IMR-90 (cell line): ENCODE results near the gene DEFB129. TPM values are rescaled to one million over a fixed set of nuclear protein-coding genes. Genes with fewer than 3 reads are reported as not detected.

Experiments used
- ATAC-seq: fragments of 200-7000 bp; cut with Tn5 transposase; 2 replicates; pipeline ENCODE4 v1.9.1; 2020; ENCODE audit warnings: low read depth, mild to moderate bottlenecking, moderate library complexity
- BruUV-seq: library from RNA; stranded (reverse); fragments of 400-500 nt; replicated peaks from 2 replicates; lab custom pipeline; 2021; lab: Mats Ljungman, UMichigan
- CTCF ChIA-PET: fragments of 300-600 bp; formaldehyde crosslinking; extraction: SDS; loops from one replicate; lab custom pipeline; 2021; ENCODE audit warnings: antibody characterized with exemption; lab: Yijun Ruan, JAX
- POLR2A ChIA-PET: fragments of 300-600 bp; sonication (Branson Sonifier 250); formaldehyde crosslinking; loops from one replicate; lab custom pipeline; 2022; ENCODE audit warnings: antibody characterized with exemption; ENCODE audit not compliant: unreplicated experiment; lab: Charles Lee
- DNase-seq: peaks from one replicate; pipeline ENCODE4 v3.0.0; 2013
- H2AFZ ChIP-seq: replicated peaks from 2 replicates; pipeline ENCODE3; 2013; ENCODE audit warnings: low read length, mild to moderate bottlenecking; ENCODE audit not compliant: poor library complexity
- H2AK5ac ChIP-seq: 2 replicates; pipeline ENCODE4 v1.6.1; 2013; ENCODE audit warnings: low read depth, low read length, inconsistent platforms
- H2AK9ac ChIP-seq: replicated peaks from 2 replicates; pipeline ENCODE3; 2013; ENCODE audit warnings: mild to moderate bottlenecking, low read depth, low read length, moderate library complexity; ENCODE audit not compliant: poor library complexity
- H2BK120ac ChIP-seq: 2 replicates; pipeline ENCODE4 v1.6.1; 2013; ENCODE audit warnings: low read depth, low read length, inconsistent platforms
- H2BK15ac ChIP-seq: 3 replicates; pipeline ENCODE4 v1.6.1; 2013; ENCODE audit warnings: low read depth, low read length, inconsistent platforms
- H2BK20ac ChIP-seq: 2 replicates; pipeline ENCODE4 v1.6.1; 2013; ENCODE audit warnings: low read depth, mild to moderate bottlenecking, inconsistent platforms, low read length, moderate library complexity
- H2BK5ac ChIP-seq: 2 replicates; pipeline ENCODE4 v1.6.1; 2013; ENCODE audit warnings: mild to moderate bottlenecking, low read depth, low read length, inconsistent platforms; ENCODE audit not compliant: poor library complexity, severe bottlenecking
- H3K14ac ChIP-seq: replicated peaks from 2 replicates; pipeline ENCODE4 v1.6.1; 2013; ENCODE audit warnings: low read depth, low read length, inconsistent platforms
- H3K18ac ChIP-seq: 2 replicates; pipeline ENCODE4 v1.6.1; 2013; ENCODE audit warnings: low read depth, low read length, control low read depth
- H3K23ac ChIP-seq: 2 replicates; pipeline ENCODE4 v1.6.1; 2013; ENCODE audit warnings: low read depth, low read length, inconsistent platforms
- H3K27ac ChIP-seq: 2 replicates; pipeline ENCODE4 v1.5.1; 2013; ENCODE audit warnings: mild to moderate bottlenecking, control low read depth, low read length; ENCODE audit not compliant: insufficient read depth
- H3K27me3 ChIP-seq: 2 replicates; pipeline ENCODE4 v1.6.1; 2013; ENCODE audit warnings: low read length; ENCODE audit not compliant: control insufficient read depth, insufficient read depth
- H3K36me3 ChIP-seq: 2 replicates; pipeline ENCODE4 v1.6.1; 2013; ENCODE audit warnings: low read length, mixed read lengths; ENCODE audit not compliant: control insufficient read depth, insufficient read depth
- H3K4ac ChIP-seq: 2 replicates; pipeline ENCODE4 v1.6.1; 2013; ENCODE audit warnings: low read depth, low read length, inconsistent platforms
- H3K4me1 ChIP-seq: 2 replicates; pipeline ENCODE4 v1.6.1; 2013; ENCODE audit warnings: low read length, mixed read lengths; ENCODE audit not compliant: control insufficient read depth, insufficient read depth
- H3K4me2 ChIP-seq: 2 replicates; pipeline ENCODE4 v1.6.1; 2013; ENCODE audit warnings: low read depth, mild to moderate bottlenecking, control low read depth, low read length, moderate library complexity
- H3K4me3 ChIP-seq: 2 replicates; pipeline ENCODE4 v1.5.1; 2013; ENCODE audit warnings: low read depth, mild to moderate bottlenecking, control low read depth, low read length, moderate library complexity; ENCODE audit not compliant: insufficient read depth
- H3K56ac ChIP-seq: 2 replicates; pipeline ENCODE4 v1.6.1; 2013; ENCODE audit warnings: low read length, inconsistent platforms; ENCODE audit not compliant: insufficient read depth; ENCODE audit errors: extremely low read depth
- H3K79me1 ChIP-seq, 2 experiments: 2 replicates each; pipeline ENCODE4 v1.6.1; 2013; ENCODE audit warnings: low read length in 2 of 2, inconsistent platforms in 1 of 2, low read depth in 1 of 2
- H3K9ac ChIP-seq: 2 replicates; pipeline ENCODE4 v1.6.1; 2013; ENCODE audit warnings: low read depth, low read length, control low read depth
- H3K9me1 ChIP-seq: 2 replicates; pipeline ENCODE4 v1.6.1; 2013; ENCODE audit warnings: low read length, inconsistent platforms; ENCODE audit not compliant: insufficient read depth
- H3K9me3 ChIP-seq: 2 replicates; pipeline ENCODE4 v1.6.1; 2013; ENCODE audit warnings: low read length; ENCODE audit not compliant: control insufficient read depth, insufficient read depth
- H4K20me1 ChIP-seq: 2 replicates; pipeline ENCODE4 v1.6.1; 2013; ENCODE audit warnings: low read length, inconsistent platforms; ENCODE audit not compliant: insufficient read depth
- H4K5ac ChIP-seq: 2 replicates; pipeline ENCODE4 v1.6.1; 2013; ENCODE audit warnings: mild to moderate bottlenecking, low read depth, low read length, control low read depth
- H4K8ac ChIP-seq, 2 experiments: 2 replicates each; pipeline ENCODE4 v1.6.1; 2013; ENCODE audit warnings: low read depth in 2 of 2, low read length in 2 of 2, control low read depth in 1 of 2, inconsistent platforms in 1 of 2
- H4K91ac ChIP-seq: 2 replicates; pipeline ENCODE4 v1.6.1; 2013; ENCODE audit warnings: low read depth, low read length, inconsistent platforms; ENCODE audit not compliant: insufficient read depth
- BHLHE40 ChIP-seq: fragments of 150-350 bp; IDR thresholded peaks from 2 replicates; pipeline ENCODE4 v1.6.1; 2016; ENCODE audit warnings: mild to moderate bottlenecking, low read depth, low read length
- CEBPB ChIP-seq: IDR thresholded peaks from 2 replicates; pipeline ENCODE4 v1.6.1; 2012; ENCODE audit warnings: low read depth, low read length, improper control_type of control experiment
- CHD1 ChIP-seq: IDR thresholded peaks from 2 replicates; pipeline ENCODE4 v1.6.1; 2012; ENCODE audit warnings: low read depth, low read length, improper control_type of control experiment
- CTCF ChIP-seq: conservative IDR thresholded peaks from 2 replicates; pipeline ENCODE4 v1.5.1; 2012; ENCODE audit warnings: mild to moderate bottlenecking, low read depth, low read length, improper control_type of control experiment
- FOS ChIP-seq: fragments of 150-350 bp; IDR thresholded peaks from 2 replicates; pipeline ENCODE4 v1.6.1; 2016; ENCODE audit warnings: low read depth, low read length
- MAFK ChIP-seq: IDR thresholded peaks from 2 replicates; pipeline ENCODE4 v1.6.1; 2012; ENCODE audit warnings: low read depth, low read length, improper control_type of control experiment
- MAZ ChIP-seq: IDR thresholded peaks from 2 replicates; pipeline ENCODE4 v1.6.1; 2012; ENCODE audit warnings: low read depth, mild to moderate bottlenecking, low read length, improper control_type of control experiment, moderate library complexity, borderline replicate concordance
- MXI1 ChIP-seq: IDR thresholded peaks from 2 replicates; pipeline ENCODE4 v1.6.1; 2012; ENCODE audit warnings: low read depth, mild to moderate bottlenecking, low read length, moderate library complexity, borderline replicate concordance
- POLR2A ChIP-seq: IDR thresholded peaks from 2 replicates; pipeline ENCODE4 v1.6.1; 2012; ENCODE audit warnings: mild to moderate bottlenecking, low read depth, low read length
- RAD21 ChIP-seq: IDR thresholded peaks from 2 replicates; pipeline ENCODE4 v1.6.1; 2012; ENCODE audit warnings: low read length, improper control_type of control experiment
- RCOR1 ChIP-seq: IDR thresholded peaks from 2 replicates; pipeline ENCODE4 v1.6.1; 2012; ENCODE audit warnings: mild to moderate bottlenecking, low read length, improper control_type of control experiment; ENCODE audit not compliant: insufficient replicate concordance
- RFX5 ChIP-seq: IDR thresholded peaks from 2 replicates; pipeline ENCODE4 v1.8.0; 2012; ENCODE audit warnings: low read depth, mild to moderate bottlenecking, low read length, moderate library complexity
- SMC3 ChIP-seq: fragments of 150-350 bp; IDR thresholded peaks from 2 replicates; pipeline ENCODE4 v1.6.1; 2016; ENCODE audit warnings: low read depth, mild to moderate bottlenecking, antibody characterized with exemption, low read length, moderate library complexity
- USF2 ChIP-seq: fragments of 150-350 bp; IDR thresholded peaks from 2 replicates; pipeline ENCODE4 v1.6.1; 2017; ENCODE audit warnings: mild to moderate bottlenecking, antibody characterized with exemption, low read length, low read depth
- WGBS, 2 experiments: methylation state at CpG; one replicate each; pipeline versions ENCODE4 v1.1.5 to v1.1.7; 2013; ENCODE audit warnings: missing lambda C conversion rate in 2 of 2; ENCODE audit not compliant: insufficient read length in 1 of 2; ENCODE audit errors: extremely low coverage in 2 of 2; 5-methylcytosine and 5-hydroxymethylcytosine counted together
- dilution Hi-C: fragments of 300-500 bp; cut with HindIII; formaldehyde crosslinking; loops from one replicate; pipeline ENCODE4 v1.14.3; 2018; ENCODE audit warnings: low sequenced_read_pairs; ENCODE audit not compliant: unreplicated experiment
- in situ Hi-C: fragments of 300-500 bp; cut with MboI; formaldehyde crosslinking; loops from 3 replicates; pipeline ENCODE4 v1.14.3; 2019; ENCODE audit warnings: low sequenced_read_pairs, inconsistent platforms, mixed read lengths
- intact Hi-C: fragments of 100-400 bp; cut with micrococcal nuclease; formaldehyde crosslinking; loops from 2 replicates; pipeline ENCODE4 v1.10.0; 2022
- polyA plus RNA-seq, 3 experiments: library from polyadenylated mRNA; depleted of rRNA; stranded (reverse); fragments of >200 nt; gene quantifications; 2 replicates each; pipeline ENCODE4 v1.2.3, GENCODE V29; 2012; ENCODE audit warnings: low replicate concordance in 1 of 3
- total RNA-seq: library from RNA; depleted of rRNA; stranded (reverse); fragments of >200 nt; gene quantifications from 2 replicates; pipeline ENCODE4 v1.2.3, GENCODE V29; 2012
- TF ChIP-seq, protein P1 (sequence below): fragments of 150-350 bp; IDR thresholded peaks from 2 replicates; pipeline ENCODE4 v1.6.1; 2016; ENCODE audit warnings: low read depth, mild to moderate bottlenecking, low read length, moderate library complexity, borderline replicate concordance

Gene DEFB129
- total and polyA plus RNA-seq, 2 of the 4 experiments (the other 2 are of a cell fraction) = not detected

DNA sequence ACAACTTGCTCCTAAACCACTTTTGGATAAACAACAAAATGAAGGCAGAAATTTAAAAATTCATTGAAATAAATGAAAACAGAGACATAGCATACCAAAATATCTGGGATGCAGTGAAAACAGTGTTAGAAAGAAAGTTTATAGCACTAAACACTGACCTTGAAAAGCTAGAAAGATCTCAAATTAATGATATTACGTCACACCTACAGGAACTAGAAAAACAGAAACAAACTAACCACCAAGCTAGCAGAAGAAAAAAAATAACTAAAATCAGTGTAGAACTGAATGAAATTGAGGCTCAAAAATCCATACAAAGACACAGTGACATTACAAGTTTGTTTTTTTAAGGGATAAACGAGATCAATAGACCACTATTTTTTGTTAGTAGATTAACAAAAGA lies 42.8 kb upstream of the DEFB129 start:
- Histone ChIP-seq H3K27me3 (no peaks in the 10 kb centered on the region), H2BK120ac (no peak overlapping the region), H2AK9ac (no peak overlapping the region), H4K5ac (no peak overlapping the region), H3K36me3 (no peaks in the 10 kb centered on the region), H3K4ac (no peak overlapping the region), H2AK5ac (no peak overlapping the region), H3K18ac (no peak overlapping the region), H3K56ac (no peak overlapping the region), H4K91ac (no peak overlapping the region), H3K9me1 (no peaks in the 10 kb centered on the region), H2BK15ac (no peak overlapping the region), H4K8ac (no peak overlapping the region), H3K9ac (no peak overlapping the region), H3K23ac (no peak overlapping the region), H3K4me3 (no peak overlapping the region), H3K27ac (no peak overlapping the region), H3K4me2 (no peak overlapping the region), H3K4me1 (no peaks in the 10 kb centered on the region), H2AFZ (no peak overlapping the region), H2BK5ac (no peak overlapping the region), H3K9me3 (no peaks in the 10 kb centered on the region), H3K14ac (no peak overlapping the region), H4K20me1 (no peaks in the 10 kb centered on the region), H2BK20ac (no peak overlapping the region), H3K79me1 (no peaks in the 10 kb centered on the region)
- ChIA-PET POLR2A (no interaction called here), CTCF (no interaction called here)
- whole genome bisulfite sequencing, 2 experiments = no CpG with 5 or more reads among the region's 2 CpGs
- BruUV-seq = no TSS peak
- ATAC-seq (no peak), DNase-seq (no peak)
- in situ Hi-C loops (no loop called here), dilution Hi-C loops (no loop called here), intact Hi-C loops (no loop called here)
- TF ChIP-seq MAZ (no peak), MAFK (no peak), POLR2A (no peak), RFX5 (no peak), RCOR1 (no peak), USF2 (no peak), CEBPB (no peak), MXI1 (no peak), BHLHE40 (no peak), RAD21 (no peak), CHD1 (no peak), SMC3 (no peak), CTCF (no peak), FOS (no peak)
- TF ChIP-seq, protein P1, sequence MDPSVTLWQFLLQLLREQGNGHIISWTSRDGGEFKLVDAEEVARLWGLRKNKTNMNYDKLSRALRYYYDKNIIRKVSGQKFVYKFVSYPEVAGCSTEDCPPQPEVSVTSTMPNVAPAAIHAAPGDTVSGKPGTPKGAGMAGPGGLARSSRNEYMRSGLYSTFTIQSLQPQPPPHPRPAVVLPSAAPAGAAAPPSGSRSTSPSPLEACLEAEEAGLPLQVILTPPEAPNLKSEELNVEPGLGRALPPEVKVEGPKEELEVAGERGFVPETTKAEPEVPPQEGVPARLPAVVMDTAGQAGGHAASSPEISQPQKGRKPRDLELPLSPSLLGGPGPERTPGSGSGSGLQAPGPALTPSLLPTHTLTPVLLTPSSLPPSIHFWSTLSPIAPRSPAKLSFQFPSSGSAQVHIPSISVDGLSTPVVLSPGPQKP = no peak
